HepG2 (cell line): Measurements from ENCODE around the gene ELF2. TPM values are rescaled to one million over a fixed set of nuclear protein-coding genes. Genes with fewer than 3 reads are reported as not detected.

ENCODE experiments used
- ATF4 ChIP-seq, 2 experiments: fragments of 450-650 bp in 1 of 2; sonication (generic) in 1 of 2; formaldehyde crosslinking; IDR thresholded peaks; 2 replicates each; pipeline versions ENCODE4 v1.5.0 to v1.8.0; 2020 to 2022; ENCODE audit warnings: mild to moderate bottlenecking in 1 of 2, missing genetic modification reagents in 1 of 2
- EZH2 ChIP-seq: conservative IDR thresholded peaks from 2 replicates; pipeline ENCODE4 v1.6.1; 2012; ENCODE audit warnings: mild to moderate bottlenecking, low read depth, low read length, moderate library complexity
- HMGXB4 ChIP-seq, 2 experiments: sonication (generic) in 1 of 2; formaldehyde crosslinking in 1 of 2; IDR thresholded peaks; 2 replicates each; pipeline versions ENCODE4 v1.4.0 to v1.6.1; 2018 to 2020; ENCODE audit warnings: missing genetic modification reagents in 2 of 2, borderline replicate concordance in 1 of 2, low read depth in 1 of 2, mild to moderate bottlenecking in 1 of 2, missing biosample characterization in 1 of 2
- HNRNPLL ChIP-seq: fragments of 200-400 bp; formaldehyde crosslinking; IDR thresholded peaks from 2 replicates; pipeline ENCODE4 v1.6.1; 2017; ENCODE audit warnings: mild to moderate bottlenecking, low read depth, low read length; ENCODE audit not compliant: poor library complexity, severe bottlenecking
- PRMT3 ChIP-seq: sonication (generic); formaldehyde crosslinking; IDR thresholded peaks from 2 replicates; pipeline ENCODE4 v1.8.1; 2022; ENCODE audit warnings: low read depth, mild to moderate bottlenecking, moderate library complexity, missing genetic modification reagents, borderline replicate concordance
- RBFOX2 ChIP-seq: fragments of 200-400 bp; formaldehyde crosslinking; IDR thresholded peaks from 2 replicates; pipeline ENCODE4 v1.6.1; 2017; ENCODE audit warnings: low read depth, mild to moderate bottlenecking, low read length
- REL ChIP-seq: sonication (generic); formaldehyde crosslinking; conservative IDR thresholded peaks from 2 replicates; pipeline ENCODE4 v1.8.0; 2022; ENCODE audit warnings: mild to moderate bottlenecking, missing genetic modification reagents, moderate library complexity
- TGIF2 ChIP-seq: IDR thresholded peaks from 2 replicates; pipeline ENCODE4 v1.6.1; 2016; ENCODE audit warnings: control low read depth, missing compliant biosample characterization
- ZFAT ChIP-seq: sonication (generic); formaldehyde crosslinking; conservative IDR thresholded peaks from 2 replicates; pipeline ENCODE4 v1.8.1; 2023; ENCODE audit warnings: missing genetic modification reagents, inconsistent platforms
- ZFP82 ChIP-seq: sonication (generic); formaldehyde crosslinking; IDR thresholded peaks from 2 replicates; pipeline ENCODE4 v1.5.1; 2020; ENCODE audit warnings: mild to moderate bottlenecking, missing genetic modification reagents, borderline replicate concordance
- ZNF772 ChIP-seq: sonication (generic); formaldehyde crosslinking; IDR thresholded peaks from 2 replicates; pipeline ENCODE4 v1.5.0; 2020; ENCODE audit warnings: mild to moderate bottlenecking, missing genetic modification reagents
- polyA plus RNA-seq, 8 experiments: library from polyadenylated mRNA; depleted of rRNA in 3 of 8; stranded (reverse) in 7 of 8; unstranded in 1 of 8; fragments of >200 nt; fragmentation: Illumina TruSeq in 4 of 8; extraction: Trizol in 4 of 8; gene quantifications; 2 replicates each; pipeline versions ENCODE4 v1.2.1 to v1.2.3, GENCODE V29; 2011 to 2016; ENCODE audit warnings: low read depth in 4 of 8, missing spikeins in 1 of 8, mixed read lengths in 1 of 8; ENCODE audit not compliant: insufficient read depth in 1 of 8
- total RNA-seq, 5 experiments: library from RNA; depleted of rRNA; stranded (reverse); fragments of >200 nt; fragmentation: Illumina TruSeq; extraction: Trizol; gene quantifications; 2 replicates each; pipeline ENCODE4 v1.2.3, GENCODE V29; 2016; ENCODE audit warnings: low read depth in 1 of 5
- TF ChIP-seq, protein P1 (sequence below): sonication (generic); formaldehyde crosslinking; IDR thresholded peaks from 2 replicates; pipeline ENCODE4 v1.8.0; 2023; ENCODE audit warnings: mild to moderate bottlenecking, missing genetic modification reagents
- TF ChIP-seq, protein P2 (sequence below), 2 experiments: sonication (generic) in 1 of 2; formaldehyde crosslinking in 1 of 2; IDR thresholded peaks; 2 replicates each; pipeline versions ENCODE4 v1.4.0 to v1.6.1; 2016 to 2020; ENCODE audit warnings: borderline replicate concordance in 1 of 2, low read depth in 1 of 2, mild to moderate bottlenecking in 1 of 2, missing genetic modification reagents in 1 of 2
- TF ChIP-seq, protein P3 (sequence below): sonication (generic); formaldehyde crosslinking; IDR thresholded peaks from 2 replicates; pipeline ENCODE4 v1.9.0; 2022; ENCODE audit warnings: missing genetic modification reagents, mild to moderate bottlenecking, borderline replicate concordance
- TF ChIP-seq, protein P4 (sequence below): sonication (generic); formaldehyde crosslinking; IDR thresholded peaks from 2 replicates; pipeline ENCODE4 v1.5.0; 2020; ENCODE audit warnings: mild to moderate bottlenecking, missing genetic modification reagents, moderate library complexity

The ELF2 gene
- total and polyA plus RNA-seq, 2 of the 13 experiments (the other 11 are each of a cell fraction or from before 2014, with no cell fraction given) = 28.6 to 35.4 TPM

- TF ChIP-seq HMGXB4 (CRISPR knock-in tag; IDR thresholded peaks at IDR 0.05; ENCODE audit: borderline replicate concordance in 1 of 2, low read depth in 1 of 2) = 0 out of 4 replicates have a peak, but pooled peaks of 1 of the 2 experiments have one; percentile 16
- TF ChIP-seq, protein P1, sequence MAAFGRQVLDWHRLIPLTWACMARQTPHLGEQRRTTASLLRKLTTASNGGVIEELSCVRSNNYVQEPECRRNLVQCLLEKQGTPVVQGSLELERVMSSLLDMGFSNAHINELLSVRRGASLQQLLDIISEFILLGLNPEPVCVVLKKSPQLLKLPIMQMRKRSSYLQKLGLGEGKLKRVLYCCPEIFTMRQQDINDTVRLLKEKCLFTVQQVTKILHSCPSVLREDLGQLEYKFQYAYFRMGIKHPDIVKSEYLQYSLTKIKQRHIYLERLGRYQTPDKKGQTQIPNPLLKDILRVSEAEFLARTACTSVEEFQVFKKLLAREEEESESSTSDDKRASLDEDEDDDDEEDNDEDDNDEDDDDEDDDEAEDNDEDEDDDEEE (CRISPR knock-in tag) = 0 out of 2 replicates have a peak, but pooled peaks have one; percentile 46
- TF ChIP-seq, protein P2, sequence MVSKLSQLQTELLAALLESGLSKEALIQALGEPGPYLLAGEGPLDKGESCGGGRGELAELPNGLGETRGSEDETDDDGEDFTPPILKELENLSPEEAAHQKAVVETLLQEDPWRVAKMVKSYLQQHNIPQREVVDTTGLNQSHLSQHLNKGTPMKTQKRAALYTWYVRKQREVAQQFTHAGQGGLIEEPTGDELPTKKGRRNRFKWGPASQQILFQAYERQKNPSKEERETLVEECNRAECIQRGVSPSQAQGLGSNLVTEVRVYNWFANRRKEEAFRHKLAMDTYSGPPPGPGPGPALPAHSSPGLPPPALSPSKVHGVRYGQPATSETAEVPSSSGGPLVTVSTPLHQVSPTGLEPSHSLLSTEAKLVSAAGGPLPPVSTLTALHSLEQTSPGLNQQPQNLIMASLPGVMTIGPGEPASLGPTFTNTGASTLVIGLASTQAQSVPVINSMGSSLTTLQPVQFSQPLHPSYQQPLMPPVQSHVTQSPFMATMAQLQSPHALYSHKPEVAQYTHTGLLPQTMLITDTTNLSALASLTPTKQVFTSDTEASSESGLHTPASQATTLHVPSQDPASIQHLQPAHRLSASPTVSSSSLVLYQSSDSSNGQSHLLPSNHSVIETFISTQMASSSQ (IDR thresholded peaks at IDR 0.05; ENCODE audit: low read depth) = no peak
- TF ChIP-seq, protein P2 (CRISPR knock-in tag; IDR thresholded peaks at IDR 0.05; ENCODE audit: borderline replicate concordance) = 0 out of 2 replicates have a peak, but pooled peaks have one; percentile 6
- TF ChIP-seq ATF4 (CRISPR knock-in tag; IDR thresholded peaks at IDR 0.05) = no peak
- TF ChIP-seq ZNF772 (CRISPR knock-in tag) = 0 out of 2 replicates have a peak, but pooled peaks have one; percentile 8
- TF ChIP-seq ZFP82 = peak; percentile 55; the same call in 1 of the 2 replicates
- TF ChIP-seq HNRNPLL = no peak
- no peak for TF ChIP-seq EZH2
- 0 out of 2 replicates have a peak, but pooled peaks have one; percentile 5 for TF ChIP-seq ZFAT (CRISPR knock-in tag)
- peak; percentile 42; the same call in 1 of the 2 replicates for TF ChIP-seq PRMT3 (CRISPR knock-in tag)
- TF ChIP-seq REL = peak; percentile 15; the same call in 1 of the 2 replicates
- peak; percentile 80 for TF ChIP-seq RBFOX2
- no peak for TF ChIP-seq TGIF2 (CRISPR knock-in tag)
- TF ChIP-seq, protein P3, sequence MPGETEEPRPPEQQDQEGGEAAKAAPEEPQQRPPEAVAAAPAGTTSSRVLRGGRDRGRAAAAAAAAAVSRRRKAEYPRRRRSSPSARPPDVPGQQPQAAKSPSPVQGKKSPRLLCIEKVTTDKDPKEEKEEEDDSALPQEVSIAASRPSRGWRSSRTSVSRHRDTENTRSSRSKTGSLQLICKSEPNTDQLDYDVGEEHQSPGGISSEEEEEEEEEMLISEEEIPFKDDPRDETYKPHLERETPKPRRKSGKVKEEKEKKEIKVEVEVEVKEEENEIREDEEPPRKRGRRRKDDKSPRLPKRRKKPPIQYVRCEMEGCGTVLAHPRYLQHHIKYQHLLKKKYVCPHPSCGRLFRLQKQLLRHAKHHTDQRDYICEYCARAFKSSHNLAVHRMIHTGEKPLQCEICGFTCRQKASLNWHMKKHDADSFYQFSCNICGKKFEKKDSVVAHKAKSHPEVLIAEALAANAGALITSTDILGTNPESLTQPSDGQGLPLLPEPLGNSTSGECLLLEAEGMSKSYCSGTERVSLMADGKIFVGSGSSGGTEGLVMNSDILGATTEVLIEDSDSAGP (CRISPR knock-in tag) = 0 out of 2 replicates have a peak, but pooled peaks have one; percentile 3
- TF ChIP-seq, protein P4, sequence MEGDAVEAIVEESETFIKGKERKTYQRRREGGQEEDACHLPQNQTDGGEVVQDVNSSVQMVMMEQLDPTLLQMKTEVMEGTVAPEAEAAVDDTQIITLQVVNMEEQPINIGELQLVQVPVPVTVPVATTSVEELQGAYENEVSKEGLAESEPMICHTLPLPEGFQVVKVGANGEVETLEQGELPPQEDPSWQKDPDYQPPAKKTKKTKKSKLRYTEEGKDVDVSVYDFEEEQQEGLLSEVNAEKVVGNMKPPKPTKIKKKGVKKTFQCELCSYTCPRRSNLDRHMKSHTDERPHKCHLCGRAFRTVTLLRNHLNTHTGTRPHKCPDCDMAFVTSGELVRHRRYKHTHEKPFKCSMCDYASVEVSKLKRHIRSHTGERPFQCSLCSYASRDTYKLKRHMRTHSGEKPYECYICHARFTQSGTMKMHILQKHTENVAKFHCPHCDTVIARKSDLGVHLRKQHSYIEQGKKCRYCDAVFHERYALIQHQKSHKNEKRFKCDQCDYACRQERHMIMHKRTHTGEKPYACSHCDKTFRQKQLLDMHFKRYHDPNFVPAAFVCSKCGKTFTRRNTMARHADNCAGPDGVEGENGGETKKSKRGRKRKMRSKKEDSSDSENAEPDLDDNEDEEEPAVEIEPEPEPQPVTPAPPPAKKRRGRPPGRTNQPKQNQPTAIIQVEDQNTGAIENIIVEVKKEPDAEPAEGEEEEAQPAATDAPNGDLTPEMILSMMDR (CRISPR knock-in tag) = peak; percentile 34; the same call in 1 of the 2 replicates
Measured at GRCh38 chr4:139015948-139016471, 161.0 kb downstream of the ELF2 start (continued).
